ENCODE data around the gene RPL22L1.

DNA sequence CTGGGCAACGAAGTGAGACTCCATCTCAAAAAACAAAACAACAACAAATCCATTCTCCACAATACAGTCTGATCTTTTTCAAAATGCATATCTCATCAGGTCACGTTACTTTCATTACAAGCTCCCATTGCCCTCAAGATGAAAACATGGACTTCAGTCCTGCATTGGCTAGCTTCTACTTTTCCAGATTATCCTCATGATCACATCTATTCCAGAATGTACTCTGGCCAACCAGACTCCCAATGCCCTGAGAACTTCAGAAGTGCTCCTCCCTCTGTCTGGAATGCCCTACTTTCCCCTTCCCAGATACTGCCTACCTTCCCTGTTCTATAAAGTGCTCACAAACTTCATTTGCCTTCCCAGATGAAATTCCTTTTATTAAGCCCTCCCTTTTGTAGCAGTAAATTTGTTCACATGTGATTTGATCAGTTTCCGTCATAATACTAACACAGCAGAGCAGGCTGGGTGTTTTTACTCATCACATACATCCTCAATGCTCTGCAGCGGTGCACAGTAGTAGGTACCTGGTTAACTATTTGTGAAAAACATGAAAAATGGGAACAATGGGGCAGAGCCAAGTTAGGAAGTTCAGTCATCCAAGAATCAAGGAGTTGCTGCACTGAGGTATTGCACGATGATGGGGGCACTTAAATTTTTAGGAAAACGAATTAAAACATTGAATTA lies 5.3 kb downstream of the RPL22L1 start:
- TF ChIP-seq, protein P1, sequence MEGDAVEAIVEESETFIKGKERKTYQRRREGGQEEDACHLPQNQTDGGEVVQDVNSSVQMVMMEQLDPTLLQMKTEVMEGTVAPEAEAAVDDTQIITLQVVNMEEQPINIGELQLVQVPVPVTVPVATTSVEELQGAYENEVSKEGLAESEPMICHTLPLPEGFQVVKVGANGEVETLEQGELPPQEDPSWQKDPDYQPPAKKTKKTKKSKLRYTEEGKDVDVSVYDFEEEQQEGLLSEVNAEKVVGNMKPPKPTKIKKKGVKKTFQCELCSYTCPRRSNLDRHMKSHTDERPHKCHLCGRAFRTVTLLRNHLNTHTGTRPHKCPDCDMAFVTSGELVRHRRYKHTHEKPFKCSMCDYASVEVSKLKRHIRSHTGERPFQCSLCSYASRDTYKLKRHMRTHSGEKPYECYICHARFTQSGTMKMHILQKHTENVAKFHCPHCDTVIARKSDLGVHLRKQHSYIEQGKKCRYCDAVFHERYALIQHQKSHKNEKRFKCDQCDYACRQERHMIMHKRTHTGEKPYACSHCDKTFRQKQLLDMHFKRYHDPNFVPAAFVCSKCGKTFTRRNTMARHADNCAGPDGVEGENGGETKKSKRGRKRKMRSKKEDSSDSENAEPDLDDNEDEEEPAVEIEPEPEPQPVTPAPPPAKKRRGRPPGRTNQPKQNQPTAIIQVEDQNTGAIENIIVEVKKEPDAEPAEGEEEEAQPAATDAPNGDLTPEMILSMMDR (conservative IDR thresholded peaks at IDR 0.05; ENCODE audit: low read depth, low read length): no peak
- TF ChIP-seq EZH2 (IDR thresholded peaks at IDR 0.05; ENCODE audit: borderline replicate concordance, low read depth, low read length, poor library complexity, severe bottlenecking): no peak
